Measurements from ENCODE around the gene HS6ST2.
"Not testable (repeated sequence)": the region's sequence is repeated elsewhere in the genome, so short reads cannot be mapped to it uniquely, and the experiment has no call there.

Gene HS6ST2

DNA sequence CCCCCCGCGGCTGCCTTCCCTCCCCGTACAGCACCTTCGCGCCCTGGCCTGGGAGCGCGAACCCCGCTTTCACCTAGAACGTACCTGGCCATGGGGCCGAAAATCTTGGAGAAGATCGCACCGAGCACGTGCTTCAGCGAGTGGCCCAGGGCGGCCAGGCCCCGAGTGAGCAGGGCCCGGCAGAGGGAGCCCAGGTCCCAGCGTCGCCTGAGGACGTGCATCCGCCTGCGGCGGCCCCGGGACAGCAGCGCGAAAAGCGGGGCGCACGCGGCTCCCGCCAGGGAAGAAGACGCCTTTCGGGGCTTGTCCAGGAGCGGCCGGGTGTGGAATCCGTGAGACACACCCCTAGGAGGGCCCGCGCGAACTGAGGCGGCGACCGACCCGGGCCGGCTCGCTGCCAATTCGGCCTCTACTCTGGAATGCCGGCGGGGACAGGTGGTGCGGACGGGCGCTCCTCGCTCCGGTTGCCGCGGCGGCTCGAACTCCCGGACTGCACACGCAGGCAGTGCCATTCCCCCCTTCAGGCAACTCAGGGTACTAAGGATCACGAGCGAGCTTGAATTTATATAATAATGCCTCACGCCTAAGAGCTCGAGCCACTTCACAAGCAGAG is at the start of gene HS6ST2:
TSS of gene HS6ST2 (minus strand) at position 539 of the 613 bp plus-strand sequence.
- no peak for DNase-seq (ENCODE audit: low read depth)

DNA sequence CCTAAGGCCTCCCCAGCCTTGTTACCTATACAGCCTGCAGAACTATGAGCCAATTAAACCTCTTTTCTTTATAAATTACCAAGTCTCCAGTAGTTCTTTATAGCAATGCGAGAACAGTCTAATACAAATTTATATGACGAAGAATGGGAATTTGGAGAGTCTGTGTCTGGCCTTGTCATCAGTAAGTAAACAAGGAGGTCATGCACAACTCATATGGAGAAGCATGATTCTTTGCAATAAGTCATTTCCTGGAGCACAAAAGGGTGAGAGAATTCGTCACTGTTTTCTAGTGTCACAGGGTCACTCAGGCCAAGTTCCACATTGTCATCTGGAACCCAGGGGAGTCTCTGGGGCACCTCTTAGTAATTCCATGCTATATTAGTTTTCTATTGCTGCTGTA is 49.0 kb upstream of the HS6ST2 start:
- DNase-seq (ENCODE audit: low read depth) = no peak

- DNase-seq (ENCODE audit: low read depth) = no peak
Observed at GRCh38 chrX:133005616-133006015, 47.2 kb upstream of the HS6ST2 start.

DNA sequence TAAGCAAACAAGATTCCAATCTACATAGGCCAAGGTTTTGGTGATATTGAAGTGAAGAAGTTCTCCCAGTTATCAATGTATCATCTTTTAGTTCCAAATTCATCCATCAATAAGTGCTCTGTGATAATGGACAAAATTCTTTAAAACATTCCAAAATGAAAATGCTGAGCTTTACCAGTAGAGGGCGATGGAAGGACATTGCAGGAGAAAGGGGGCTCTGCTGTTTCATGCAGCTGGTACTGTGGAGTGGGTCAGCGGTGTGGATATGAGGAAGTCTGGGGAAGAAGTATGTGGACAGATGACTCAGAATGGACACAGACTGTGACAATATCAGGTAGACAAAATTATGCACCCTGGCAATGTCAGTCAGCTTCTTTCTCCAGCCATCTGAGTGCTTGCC is 46.6 kb upstream of the HS6ST2 start:
- DNase-seq (ENCODE audit: low read depth) = no peak

- DNase-seq (ENCODE audit: low read depth) = no peak
Observed at GRCh38 chrX:132999209-132999608, 40.8 kb upstream of the HS6ST2 start.

- DNase-seq (ENCODE audit: low read depth) = no peak
Observed at GRCh38 chrX:132990835-132991234, 32.4 kb upstream of the HS6ST2 start.

GRCh38 chrX:132986556-132986955 is 28.1 kb upstream of the HS6ST2 start:
- DNase-seq (ENCODE audit: low read depth) = no peak

GRCh38 chrX:132984058-132984650 is 25.7 kb upstream of the HS6ST2 start:
- DNase-seq (ENCODE audit: low read depth) = no peak

GRCh38 chrX:132983496-132983895 is 25.1 kb upstream of the HS6ST2 start:
- no peak for DNase-seq (ENCODE audit: low read depth)

DNA sequence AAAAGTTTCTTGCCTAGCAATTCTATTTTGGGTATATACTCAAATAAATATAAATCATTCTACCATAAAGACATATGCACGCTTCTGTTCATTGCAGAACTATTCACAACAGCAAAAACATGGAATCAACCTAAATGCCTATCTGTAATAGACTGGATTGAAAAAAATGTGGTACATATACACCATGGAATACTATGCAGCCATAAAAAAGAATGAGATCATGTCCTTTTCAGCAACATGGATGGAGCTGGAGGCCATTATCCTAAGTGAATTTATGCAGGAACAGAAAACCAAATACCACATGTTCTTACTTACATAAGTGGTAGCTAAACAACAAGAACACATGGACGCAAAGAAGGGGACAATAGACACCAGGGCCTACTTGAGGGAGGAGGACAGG is 21.6 kb upstream of the HS6ST2 start:
- DNase-seq (ENCODE audit: low read depth) = not testable (repeated sequence)

- DNase-seq (ENCODE audit: low read depth) = no peak
Observed at GRCh38 chrX:132968296-132968949, 10.0 kb upstream of the HS6ST2 start.

- DNase-seq (ENCODE audit: low read depth) = no peak
Observed at GRCh38 chrX:132967049-132967448, 8.6 kb upstream of the HS6ST2 start.

- no peak for DNase-seq (ENCODE audit: low read depth)
Observed at GRCh38 chrX:132965461-132965860, 7.0 kb upstream of the HS6ST2 start.

DNA sequence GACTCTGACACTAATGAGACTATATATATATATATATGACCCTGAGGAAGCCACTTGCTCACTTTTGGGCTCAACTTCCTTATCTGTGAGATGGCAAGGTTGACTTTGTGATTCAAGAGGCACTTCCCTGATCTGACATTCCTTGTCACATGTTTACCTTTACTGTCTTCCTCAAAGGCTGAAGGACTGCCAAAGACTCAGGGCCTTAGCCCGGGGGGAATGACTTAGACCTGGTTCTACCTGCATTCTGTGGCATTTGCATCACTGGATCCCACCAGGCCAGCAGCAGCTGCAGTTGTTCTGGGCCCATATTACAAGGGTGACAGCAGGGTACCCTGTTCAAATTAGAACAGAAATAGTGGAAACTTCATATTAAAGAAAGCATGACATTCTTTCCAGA is 3.1 kb upstream of the HS6ST2 start:
- no peak for DNase-seq (ENCODE audit: low read depth)

DNA sequence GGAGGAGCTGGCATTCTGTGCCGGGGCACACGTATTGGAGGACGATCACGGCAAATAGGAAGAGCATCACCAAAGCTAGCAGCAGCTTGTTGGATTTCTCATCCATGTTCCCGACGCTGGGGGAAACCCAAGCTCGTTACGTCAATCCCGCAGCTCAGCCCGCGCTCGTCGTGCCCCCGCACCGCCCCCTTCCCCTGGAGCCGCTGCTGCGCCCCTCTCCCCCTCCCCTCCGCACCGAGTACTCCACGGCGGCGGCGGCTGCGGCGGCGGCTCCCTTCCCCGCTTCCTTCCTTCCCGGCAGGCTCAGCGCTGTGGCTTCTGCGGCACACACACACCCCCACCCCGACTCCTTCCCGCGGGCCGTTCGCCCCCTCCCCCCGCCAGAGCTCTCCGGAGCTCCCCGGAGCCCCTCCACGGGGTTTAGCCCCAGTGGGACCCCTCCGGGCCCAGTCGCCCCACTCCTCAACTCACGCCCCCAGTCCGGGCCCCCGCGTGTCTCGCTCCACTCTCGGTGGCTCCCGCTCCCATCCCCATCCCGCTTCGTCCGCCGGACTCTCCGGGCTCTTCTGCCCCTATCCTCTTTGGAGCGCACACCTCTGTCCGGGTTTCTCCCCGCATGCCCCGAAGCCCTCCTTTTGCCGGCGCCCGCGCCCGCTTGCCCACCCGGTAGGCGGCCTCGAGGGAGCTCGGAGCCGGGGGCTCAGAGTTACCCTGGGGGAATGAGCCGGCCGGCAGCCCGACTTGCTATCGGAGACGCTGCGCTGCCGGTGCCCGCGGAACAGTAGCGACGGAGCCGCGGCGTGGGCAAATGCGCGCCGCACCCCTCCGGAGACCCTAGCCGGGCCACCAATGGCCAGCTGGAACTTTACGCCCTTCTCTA is 978 bp downstream of the HS6ST2 start:
- DNase-seq (ENCODE audit: low read depth) = no peak

DNA sequence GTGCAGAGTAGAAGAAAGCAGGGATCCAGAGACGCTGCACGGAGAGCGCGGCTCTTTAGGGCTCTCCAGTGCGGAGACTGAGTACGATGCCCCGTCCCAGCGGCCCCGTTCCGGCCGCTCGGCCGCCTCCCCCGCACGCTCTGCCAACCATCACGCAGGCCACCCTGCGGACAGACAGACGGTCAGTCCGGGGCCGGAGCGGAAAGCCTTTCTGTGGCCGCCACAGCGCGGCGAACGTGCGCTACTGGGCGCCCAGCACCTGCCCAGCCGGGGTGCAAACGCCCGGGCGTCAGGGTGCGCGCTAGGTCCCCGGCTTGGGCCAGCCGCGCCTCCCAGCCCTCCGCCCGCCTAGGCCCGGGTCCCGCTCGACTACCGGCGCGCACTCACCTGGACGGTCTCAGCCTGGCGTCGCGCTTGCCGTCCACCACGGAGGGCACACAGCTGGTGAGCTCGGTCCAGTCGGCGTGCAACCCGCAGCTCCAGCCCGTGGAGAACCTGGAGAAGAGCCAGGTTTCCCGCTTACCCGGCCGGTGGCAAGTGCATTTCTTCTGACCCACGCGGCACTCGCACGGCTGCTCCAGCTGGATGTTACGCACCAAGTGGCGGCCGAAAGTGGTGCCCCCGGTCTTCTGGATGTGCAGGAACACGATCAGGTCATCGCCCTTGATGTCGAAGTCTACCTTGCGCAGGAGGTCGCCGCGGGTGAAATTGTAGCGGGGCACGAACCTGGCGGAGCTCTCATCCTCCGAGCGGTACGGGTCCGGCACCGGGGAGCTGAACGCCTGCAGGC is 1.8 kb downstream of the HS6ST2 start:
- DNase-seq (ENCODE audit: low read depth) = no peak

- no peak for DNase-seq (ENCODE audit: low read depth)
Observed at GRCh38 chrX:132955690-132956089, 2.7 kb downstream of the HS6ST2 start.

GRCh38 chrX:132954323-132954722 is 4.1 kb downstream of the HS6ST2 start:
- DNase-seq (ENCODE audit: low read depth) = no peak

DNA sequence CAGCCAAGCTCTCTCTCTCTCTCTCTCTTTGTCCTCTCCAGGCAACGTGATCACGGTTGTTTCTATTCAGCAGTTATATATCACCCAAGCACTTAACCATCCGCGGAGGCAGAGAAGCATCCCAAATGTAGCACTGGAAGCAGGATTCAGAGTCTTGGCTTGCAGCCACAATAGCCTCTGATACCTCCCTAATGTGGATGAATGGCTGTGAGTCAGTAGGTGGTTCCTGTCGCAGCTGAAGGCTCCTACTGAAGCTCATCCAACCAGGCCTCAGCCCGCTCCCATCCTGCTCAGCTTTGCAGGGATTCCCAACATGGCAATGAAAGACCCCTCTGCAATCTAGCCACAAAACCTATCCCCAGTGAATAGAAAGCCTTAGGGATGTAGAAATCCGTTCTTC is 5.1 kb downstream of the HS6ST2 start:
- no peak for DNase-seq (ENCODE audit: low read depth)

GRCh38 chrX:132948648-132949260 is 9.7 kb downstream of the HS6ST2 start:
- DNase-seq (ENCODE audit: low read depth) = no peak

GRCh38 chrX:132945055-132945599 is 13.3 kb downstream of the HS6ST2 start:
- DNase-seq (ENCODE audit: low read depth) = not testable (repeated sequence)

Data from activated T-cell treated with anti-CD3 and anti-CD28 coated beads for 48 hours (primary cell).